Psoas muscle (tissue), 8 donors: Measurements from ENCODE around the gene CNTNAP2. TPM values are rescaled to one million over a fixed set of nuclear protein-coding genes. Genes with fewer than 3 reads are reported as not detected.

Source experiments
- ATAC-seq, 4 donors: fragments of 200-7000 bp; cut with Tn5 transposase; one replicate each; pipeline ENCODE4 v1.9.1; 2020; ENCODE audit warnings: moderate library complexity in 3 of 4, mild to moderate bottlenecking in 2 of 4
- DNase-seq, 2 donors: peaks; one replicate each; pipeline ENCODE4 v3.0.0-alpha.2; 2020
- H3K27ac ChIP-seq: fragments of 200-600 bp; one replicate; pipeline ENCODE4 v1.8.0; 2022
- H3K27me3 ChIP-seq, 3 donors: fragments of 200-600 bp in 1 of 3; one replicate each; pipeline versions ENCODE4 v1.6.1 to v1.8.0; 2013 to 2022; ENCODE audit warnings: low read length in 2 of 3, mild to moderate bottlenecking in 2 of 3, moderate library complexity in 1 of 3; ENCODE audit not compliant: insufficient read depth in 3 of 3
- H3K36me3 ChIP-seq, 2 donors: fragments of 200-600 bp in 1 of 2; one replicate each; pipeline versions ENCODE4 v1.6.1 to v1.8.0; 2013 to 2022; ENCODE audit warnings: low read depth in 1 of 2, mild to moderate bottlenecking in 1 of 2, moderate library complexity in 1 of 2; ENCODE audit not compliant: insufficient read depth in 1 of 2
- H3K4me1 ChIP-seq: fragments of 200-600 bp; one replicate; pipeline ENCODE4 v1.8.0; 2022
- H3K4me3 ChIP-seq: fragments of 200-600 bp; one replicate; pipeline ENCODE4 v1.8.0; 2022; ENCODE audit warnings: mild to moderate bottlenecking
- H3K9me3 ChIP-seq: fragments of 200-600 bp; one replicate; pipeline ENCODE4 v1.8.0; 2022
- WGBS, 3 donors: extraction: QIAGEN DNeasy Blood & Tissue Kit; methylation state at CpG; one replicate each; pipeline versions ENCODE4 v1.1.6 to v1.1.7; 2013; 5-methylcytosine and 5-hydroxymethylcytosine counted together
- intact Hi-C, 2 donors: fragments of 100-400 bp; cut with DNase I; formaldehyde crosslinking; loops; one replicate each; pipeline versions ENCODE4 v1.11.0 to v1.14.2; 2022
- polyA plus RNA-seq, 3 donors: library from polyadenylated mRNA; stranded (reverse); fragments of 200-250 nt; gene quantifications; one replicate each; pipeline ENCODE4 v1.2.3, GENCODE V29; 2013
- total RNA-seq, 4 donors: library from RNA; stranded (reverse); fragmentation: NEBNext Ultra II Directional in 2 of 4; extraction: Animal tissue kit (Norgen Biotek cat#: 25700) in 2 of 4; gene quantifications; one replicate each; pipeline versions ENCODE4 v1.2.1 to v1.2.4, GENCODE V29; 2021 to 2023
- TF ChIP-seq, protein P1 (sequence below): fragments of 200-600 bp; IDR thresholded peaks from one replicate; pipeline ENCODE4 v1.8.0; 2022; ENCODE audit warnings: antibody characterized with exemption
- donor health status: healthy with polysubstance abuse.
- donor health status: DM: no; HTN: no; CAD: no; lungs with moderate emphysema.
- donor health status: Bipolar disorder and iron deficiency.
- donor health status: healthy.
- donor health status: DM: yes; HTN: yes; CAD: no.
- donor health status: DM: no; HTN: no; CAD: no.
- donor health status: DM: no; HTN: no; CAD: no.
- donor health status: DM: yes; HTN: yes; CAD: no.

The CNTNAP2 gene
- total and polyA plus RNA-seq, 7 donors: 0.01 to 0.13 TPM; not detected in 5

GRCh38 chr7:147639037-147639436, 1522.4 kb downstream of the CNTNAP2 start:
- Histone ChIP-seq H3K9me3 (no peaks in the 10 kb centered on the region), H3K36me3 (no peaks in the 10 kb centered on the region), H3K27me3 (no peaks in the 10 kb centered on the region), H3K4me3 (no peak overlapping the region), H3K27ac (no peak overlapping the region), H3K4me1 (no peaks in the 10 kb centered on the region)
- 83 to 86% (median 85%) methylated on average over 6 of the region's 6 CpGs for WGBS, 3 donors
- ATAC-seq (no peak), DNase-seq (no peak)
- intact Hi-C loops: no loop called here
- TF ChIP-seq, protein P1, sequence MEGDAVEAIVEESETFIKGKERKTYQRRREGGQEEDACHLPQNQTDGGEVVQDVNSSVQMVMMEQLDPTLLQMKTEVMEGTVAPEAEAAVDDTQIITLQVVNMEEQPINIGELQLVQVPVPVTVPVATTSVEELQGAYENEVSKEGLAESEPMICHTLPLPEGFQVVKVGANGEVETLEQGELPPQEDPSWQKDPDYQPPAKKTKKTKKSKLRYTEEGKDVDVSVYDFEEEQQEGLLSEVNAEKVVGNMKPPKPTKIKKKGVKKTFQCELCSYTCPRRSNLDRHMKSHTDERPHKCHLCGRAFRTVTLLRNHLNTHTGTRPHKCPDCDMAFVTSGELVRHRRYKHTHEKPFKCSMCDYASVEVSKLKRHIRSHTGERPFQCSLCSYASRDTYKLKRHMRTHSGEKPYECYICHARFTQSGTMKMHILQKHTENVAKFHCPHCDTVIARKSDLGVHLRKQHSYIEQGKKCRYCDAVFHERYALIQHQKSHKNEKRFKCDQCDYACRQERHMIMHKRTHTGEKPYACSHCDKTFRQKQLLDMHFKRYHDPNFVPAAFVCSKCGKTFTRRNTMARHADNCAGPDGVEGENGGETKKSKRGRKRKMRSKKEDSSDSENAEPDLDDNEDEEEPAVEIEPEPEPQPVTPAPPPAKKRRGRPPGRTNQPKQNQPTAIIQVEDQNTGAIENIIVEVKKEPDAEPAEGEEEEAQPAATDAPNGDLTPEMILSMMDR: no peak

DNA sequence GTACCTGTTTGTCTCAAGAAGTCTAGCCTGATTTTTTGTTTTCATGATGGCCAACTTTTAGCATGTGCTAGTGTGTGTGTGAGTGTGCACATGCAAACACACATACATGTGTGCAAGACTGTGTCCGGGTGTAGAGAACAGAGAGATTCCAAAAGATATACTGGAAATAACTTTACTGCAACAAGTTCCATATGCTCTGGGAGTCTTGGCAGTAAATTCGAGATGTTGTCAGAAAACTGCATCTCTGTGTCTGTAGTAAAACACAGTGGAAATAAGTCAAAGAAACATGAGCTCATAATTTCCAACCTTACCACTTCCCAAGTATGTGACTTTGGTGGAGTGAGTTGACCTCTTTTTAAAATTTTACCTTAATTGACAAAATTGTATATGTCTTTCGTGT, 1523.2 kb downstream of the CNTNAP2 start:
- intact Hi-C loops: no loop called here
- Histone ChIP-seq H3K4me3 (no peak overlapping the region), H3K36me3 (no peaks in the 10 kb centered on the region), H3K4me1 (no peaks in the 10 kb centered on the region), H3K9me3 (no peaks in the 10 kb centered on the region), H3K27ac (no peak overlapping the region), H3K27me3 (no peaks in the 10 kb centered on the region)
- TF ChIP-seq, protein P1: no peak
- ATAC-seq: no peak
- 57 to 66% (median 62%) methylated on average over 3 of the region's 3 CpGs for WGBS, 3 donors
- no peak for DNase-seq

DNA sequence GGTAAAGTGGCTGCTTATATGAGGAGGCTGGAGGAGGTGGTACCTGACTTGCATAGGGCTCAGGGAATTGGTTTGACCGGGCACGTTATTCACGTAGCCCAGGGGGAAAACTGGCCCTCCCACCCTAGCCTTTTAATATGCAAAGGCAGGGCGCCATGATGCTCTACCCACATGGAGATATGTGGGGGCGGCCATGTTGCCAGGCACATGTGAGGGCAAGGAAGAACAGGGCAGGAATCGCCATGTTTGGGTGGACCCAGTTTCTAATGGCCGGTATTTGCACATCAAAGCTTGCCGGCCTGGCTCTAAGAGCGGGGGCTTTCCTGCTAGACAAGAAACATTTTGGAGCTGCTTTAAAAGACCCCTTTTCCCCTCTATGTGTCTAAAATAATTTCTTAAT, 1524.2 kb downstream of the CNTNAP2 start:
- Histone ChIP-seq H3K9me3 (no peaks in the 10 kb centered on the region), H3K27ac (no peak overlapping the region), H3K4me3 (no peak overlapping the region), H3K4me1 (no peaks in the 10 kb centered on the region), H3K27me3 (no peaks in the 10 kb centered on the region), H3K36me3 (no peaks in the 10 kb centered on the region)
- TF ChIP-seq, protein P1: no peak
- DNase-seq (no peak), ATAC-seq (no peak)
- 80 to 90% (median 88%) methylated on average over 9 of the region's 9 CpGs for WGBS, 3 donors
- intact Hi-C loops: no loop called here

DNA sequence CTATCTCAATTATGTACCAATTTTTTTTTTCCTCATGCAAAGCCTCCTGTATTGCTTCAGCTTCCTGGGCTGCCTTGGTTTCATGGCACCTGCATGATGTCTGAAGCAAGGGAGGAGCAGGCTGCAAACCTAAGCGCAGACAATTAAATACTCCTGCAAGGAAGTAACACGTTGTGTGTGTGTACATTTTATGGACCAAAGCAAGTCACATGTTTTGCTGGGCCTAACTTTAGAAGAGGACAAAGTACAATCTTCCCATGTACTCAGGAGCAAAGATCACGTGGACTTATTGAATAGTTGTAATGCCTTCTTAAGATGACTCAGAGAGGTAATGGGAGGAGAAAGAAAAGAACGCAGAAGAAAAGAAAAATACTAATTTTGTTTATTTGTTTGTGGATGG, 1530.0 kb downstream of the CNTNAP2 start:
- no peak overlapping the region for H3K27ac ChIP-seq
- 85 to 87% (median 87%) methylated on average over 4 of the region's 4 CpGs for WGBS, 3 donors
- ATAC-seq (no peak), DNase-seq (no peak)
- no peaks in the 10 kb centered on the region for H3K27me3 ChIP-seq
- no peak overlapping the region for H3K4me3 ChIP-seq
- H3K36me3 ChIP-seq: no peaks in the 10 kb centered on the region
- H3K9me3 ChIP-seq: no peaks in the 10 kb centered on the region
- intact Hi-C loops: no loop called here
- TF ChIP-seq, protein P1: no peak
- H3K4me1 ChIP-seq: no peaks in the 10 kb centered on the region

GRCh38 chr7:147650991-147651390, 1534.4 kb downstream of the CNTNAP2 start:
- intact Hi-C loops: no loop called here
- H3K27me3 ChIP-seq: no peaks in the 10 kb centered on the region
- H3K27ac ChIP-seq: no peak overlapping the region
- TF ChIP-seq, protein P1: no peak
- H3K4me1 ChIP-seq: no peaks in the 10 kb centered on the region
- DNase-seq (no peak), ATAC-seq (no peak)
- no peaks in the 10 kb centered on the region for H3K36me3 ChIP-seq
- no peak overlapping the region for H3K4me3 ChIP-seq
- WGBS, 3 donors: 75 to 86% (median 85%) methylated on average over 3 of the region's 3 CpGs
- H3K9me3 ChIP-seq: no peaks in the 10 kb centered on the region
